ENCODE measurements around the gene KRTAP6-3. TPM values are rescaled to one million over a fixed set of nuclear protein-coding genes. Genes with fewer than 3 reads are reported as not detected.

The KRTAP6-3 gene
- total and polyA plus RNA-seq, 2 experiments from 2014 or later: not detected

- Histone ChIP-seq H3K27ac (ENCODE audit: low read depth) (no peak within 1 kb of the TSS), H3K4me1 (ENCODE audit: insufficient read depth) (no peaks in the 10 kb centered on the region; the same call in 1 of the 2 replicates), H3F3A (replicated peaks; ENCODE audit: low read depth) (no peaks in the 10 kb centered on the region), H2AFZ (no peak within 1 kb of the TSS), H3K27me3 (ENCODE audit: insufficient read depth) (no peaks in the 10 kb centered on the region), H3K79me2 (replicated peaks; ENCODE audit: insufficient read depth) (no peaks in the 10 kb centered on the region), H3K4me2 (no peak within 1 kb of the TSS), H3K9me2 (ENCODE audit: insufficient read depth) (peaks cover 3% of the 10 kb centered on the region; the same call in 1 of the 2 replicates), H4K20me1 (replicated peaks; ENCODE audit: insufficient read depth) (no peaks in the 10 kb centered on the region), H3K36me3 (ENCODE audit: insufficient read depth) (no peaks in the 10 kb centered on the region), H3K4me3 (no peak within 1 kb of the TSS)
- Mint-ChIP-seq H3K27ac (no peak within 1 kb of the TSS), H3K4me1 (no peaks in the 10 kb centered on the region), H3K36me3 (ENCODE audit: low read depth) (0 out of 3 replicates have a peak, but pooled peaks cover 5% of the 10 kb centered on the region), H3K4me3 (no peak within 1 kb of the TSS), H3K27me3 (ENCODE audit: insufficient read depth, low read depth, poor library complexity) (no peaks in the 10 kb centered on the region), H3K9me3 (peaks cover 8% of the 10 kb centered on the region)
- TF ChIP-seq ETS1 (IDR thresholded peaks at IDR 0.05): no peak
- TF ChIP-seq REST (IDR thresholded peaks at IDR 0.05; ENCODE audit: unreplicated experiment): no peak
- TF ChIP-seq CREB1 (CRISPR knock-in tag; IDR thresholded peaks at IDR 0.05; ENCODE audit: low read depth): no peak
- no peak for TF ChIP-seq ZNF462 (CRISPR knock-in tag; IDR thresholded peaks at IDR 0.05)
- no peak for TF ChIP-seq POLR2AphosphoS5 (IDR thresholded peaks at IDR 0.05; ENCODE audit: low read depth)
- no peak for TF ChIP-seq STAT1 (IDR thresholded peaks at IDR 0.05; ENCODE audit: unreplicated experiment)
- no peak for TF ChIP-seq JUNB (IDR thresholded peaks at IDR 0.05; ENCODE audit: unreplicated experiment)
- TF ChIP-seq ZNF331 (CRISPR knock-in tag; IDR thresholded peaks at IDR 0.05; ENCODE audit: low read depth): no peak
- TF ChIP-seq NANOG (IDR thresholded peaks at IDR 0.05; ENCODE audit: borderline replicate concordance): no peak
- no peak for TF ChIP-seq EZH2phosphoT487 (IDR thresholded peaks at IDR 0.05; ENCODE audit: unreplicated experiment)
- TF ChIP-seq CTCF (conservative IDR thresholded peaks at IDR 0.05; ENCODE audit: low read depth in 2 of 2): no peak
- no peak for TF ChIP-seq EZH2 (IDR thresholded peaks at IDR 0.05; ENCODE audit: low read depth, unreplicated experiment)
- TF ChIP-seq ZNF114 (CRISPR knock-in tag; IDR thresholded peaks at IDR 0.05): no peak
- DNase-seq (ENCODE audit: low spot score) (no peak), ATAC-seq (no peak)
Measured at GRCh38 chr21:30620522-30620921, 28.3 kb downstream of the KRTAP6-3 start, which contains the start of gene KRTAP20-4. Gene KRTAP20-4 (plus strand): TSS chr21:30620627.

Data from GM23338 (cell line).